GM12875 (cell line): ENCODE measurements around the gene RPL13A.

Source experiments
- H3K4me3 ChIP-seq: one replicate; pipeline ENCODE4 v1.5.1; 2011; ENCODE audit warnings: low read depth, low read length, control low read depth
- TF ChIP-seq, protein P1 (sequence below): IDR thresholded peaks from 2 replicates; pipeline ENCODE4 v1.5.1; 2011; ENCODE audit warnings: low read depth, mild to moderate bottlenecking, control low read depth, inconsistent platforms, low read length, moderate library complexity, borderline replicate concordance; ENCODE audit not compliant: insufficient read depth

The RPL13A gene

DNA sequence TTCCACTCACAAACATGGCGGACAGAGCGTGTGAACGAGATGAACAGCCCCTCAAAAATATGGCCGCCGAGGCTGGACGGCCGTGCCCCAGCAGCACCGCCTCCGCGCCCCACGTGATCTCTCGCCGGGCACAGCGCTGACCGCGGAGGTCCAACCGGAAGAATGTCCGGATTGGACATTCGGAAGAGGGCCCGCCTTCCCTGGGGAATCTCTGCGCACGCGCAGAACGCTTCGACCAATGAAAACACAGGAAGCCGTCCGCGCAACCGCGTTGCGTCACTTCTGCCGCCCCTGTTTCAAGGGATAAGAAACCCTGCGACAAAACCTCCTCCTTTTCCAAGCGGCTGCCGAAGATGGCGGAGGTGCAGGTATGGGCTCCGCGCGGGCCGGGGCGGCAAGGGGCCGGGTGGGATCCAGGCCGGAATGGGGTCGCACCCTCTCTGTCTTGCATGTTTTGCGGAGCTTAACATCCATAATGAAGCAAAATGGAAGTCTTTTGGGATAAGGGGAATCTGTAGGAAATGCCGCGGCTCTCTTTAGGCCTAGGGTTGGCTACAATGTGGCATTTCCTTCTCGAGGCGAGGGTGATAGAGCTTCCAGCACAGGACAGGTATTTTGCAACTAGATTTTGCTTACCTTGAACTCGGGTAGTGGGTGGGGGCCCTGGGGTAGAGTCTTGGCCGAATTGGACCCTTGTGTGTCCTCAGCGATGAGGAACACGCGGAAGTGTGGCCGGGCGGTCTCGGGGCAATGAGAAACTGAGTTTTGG is at the start of gene RPL13A:
Gene RPL13A (plus strand): TSS at position 332 of the 769 bp plus-strand sequence. CDS start 22 bp downstream, at position 354.
- peak within 1 kb of the TSS; percentile 85 for H3K4me3 ChIP-seq
- TF ChIP-seq, protein P1, sequence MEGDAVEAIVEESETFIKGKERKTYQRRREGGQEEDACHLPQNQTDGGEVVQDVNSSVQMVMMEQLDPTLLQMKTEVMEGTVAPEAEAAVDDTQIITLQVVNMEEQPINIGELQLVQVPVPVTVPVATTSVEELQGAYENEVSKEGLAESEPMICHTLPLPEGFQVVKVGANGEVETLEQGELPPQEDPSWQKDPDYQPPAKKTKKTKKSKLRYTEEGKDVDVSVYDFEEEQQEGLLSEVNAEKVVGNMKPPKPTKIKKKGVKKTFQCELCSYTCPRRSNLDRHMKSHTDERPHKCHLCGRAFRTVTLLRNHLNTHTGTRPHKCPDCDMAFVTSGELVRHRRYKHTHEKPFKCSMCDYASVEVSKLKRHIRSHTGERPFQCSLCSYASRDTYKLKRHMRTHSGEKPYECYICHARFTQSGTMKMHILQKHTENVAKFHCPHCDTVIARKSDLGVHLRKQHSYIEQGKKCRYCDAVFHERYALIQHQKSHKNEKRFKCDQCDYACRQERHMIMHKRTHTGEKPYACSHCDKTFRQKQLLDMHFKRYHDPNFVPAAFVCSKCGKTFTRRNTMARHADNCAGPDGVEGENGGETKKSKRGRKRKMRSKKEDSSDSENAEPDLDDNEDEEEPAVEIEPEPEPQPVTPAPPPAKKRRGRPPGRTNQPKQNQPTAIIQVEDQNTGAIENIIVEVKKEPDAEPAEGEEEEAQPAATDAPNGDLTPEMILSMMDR = no peak

DNA sequence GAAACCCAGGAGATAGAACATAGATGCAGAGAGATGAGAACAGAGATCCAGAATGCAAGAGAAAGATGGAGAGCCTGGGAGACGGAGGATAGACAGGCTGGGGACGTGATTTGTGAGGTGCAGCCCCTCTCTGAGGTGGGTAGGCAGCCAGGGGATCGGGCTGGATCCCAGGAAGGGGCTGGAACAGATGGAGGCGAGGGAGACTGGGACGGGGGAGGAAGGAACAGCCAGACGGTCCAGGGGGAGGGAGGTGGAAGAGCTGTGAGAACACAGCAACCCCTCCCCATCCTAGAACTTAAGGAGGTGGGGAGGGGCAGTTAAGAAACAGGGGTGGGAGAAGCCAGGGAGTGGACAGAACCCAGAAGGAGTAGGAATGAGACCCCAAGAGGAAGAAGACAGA is 49.1 kb upstream of the RPL13A start:
- H3K4me3 ChIP-seq = no peak overlapping the region
- TF ChIP-seq, protein P1 = no peak

DNA sequence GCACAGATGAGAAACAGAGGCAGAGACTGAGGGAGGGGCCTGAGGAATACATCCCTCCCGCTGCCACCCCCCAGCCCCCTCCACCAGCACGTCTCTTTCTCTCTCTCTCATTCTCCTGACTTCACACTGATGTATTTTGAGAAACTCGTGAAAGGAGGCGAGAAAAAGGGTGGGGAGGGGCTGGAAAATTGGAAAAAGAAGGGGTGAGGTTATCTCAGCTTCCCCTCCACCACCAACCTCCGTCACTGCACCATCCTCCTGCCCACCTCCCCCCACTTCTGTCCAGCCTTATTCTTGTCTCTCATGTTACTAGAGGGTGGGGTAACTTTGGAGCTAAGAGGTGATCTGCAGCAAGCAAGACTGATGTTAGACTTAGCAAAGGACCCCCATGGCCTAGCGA is 47.6 kb upstream of the RPL13A start:
- H3K4me3 ChIP-seq = no peak overlapping the region
- TF ChIP-seq, protein P1 = no peak

DNA sequence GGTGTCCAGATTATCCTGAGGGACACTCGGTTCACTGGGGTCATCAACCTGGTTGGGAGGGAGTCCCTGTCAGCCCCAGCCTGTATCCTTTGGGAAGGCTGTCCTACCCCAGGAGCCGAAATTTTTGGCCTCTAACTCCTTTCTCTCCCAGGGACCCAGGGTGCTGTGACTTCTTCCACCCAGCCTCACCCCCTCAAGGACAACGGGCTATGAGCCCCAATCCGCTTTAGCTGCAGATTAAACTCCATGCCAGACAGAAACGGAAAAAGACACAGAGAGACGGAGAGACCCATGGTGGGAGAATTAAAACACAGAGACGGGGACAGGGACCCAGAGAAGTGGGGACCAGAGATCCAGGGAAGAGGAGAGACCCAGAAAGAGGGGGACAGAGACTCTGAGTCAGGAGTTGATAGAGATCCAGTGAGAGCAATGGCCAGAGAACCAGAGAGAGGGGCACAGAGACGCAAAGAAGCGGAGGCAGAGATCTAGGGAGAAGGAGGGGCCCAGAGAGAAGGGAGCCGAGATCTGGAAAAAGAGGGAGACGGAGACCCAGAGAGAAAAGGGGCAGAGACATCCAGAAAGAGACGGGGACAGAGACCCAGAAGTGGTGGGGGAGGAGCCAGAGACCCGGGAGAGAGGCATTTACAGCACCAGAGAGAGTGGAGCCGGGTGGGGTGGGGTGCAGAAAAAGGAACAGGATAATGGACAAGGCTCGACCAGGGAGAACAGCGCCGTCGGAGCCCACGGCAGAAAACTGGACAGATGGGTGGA is 46.8 kb upstream of the RPL13A start:
- TF ChIP-seq, protein P1 = no peak
- no peak overlapping the region for H3K4me3 ChIP-seq

DNA sequence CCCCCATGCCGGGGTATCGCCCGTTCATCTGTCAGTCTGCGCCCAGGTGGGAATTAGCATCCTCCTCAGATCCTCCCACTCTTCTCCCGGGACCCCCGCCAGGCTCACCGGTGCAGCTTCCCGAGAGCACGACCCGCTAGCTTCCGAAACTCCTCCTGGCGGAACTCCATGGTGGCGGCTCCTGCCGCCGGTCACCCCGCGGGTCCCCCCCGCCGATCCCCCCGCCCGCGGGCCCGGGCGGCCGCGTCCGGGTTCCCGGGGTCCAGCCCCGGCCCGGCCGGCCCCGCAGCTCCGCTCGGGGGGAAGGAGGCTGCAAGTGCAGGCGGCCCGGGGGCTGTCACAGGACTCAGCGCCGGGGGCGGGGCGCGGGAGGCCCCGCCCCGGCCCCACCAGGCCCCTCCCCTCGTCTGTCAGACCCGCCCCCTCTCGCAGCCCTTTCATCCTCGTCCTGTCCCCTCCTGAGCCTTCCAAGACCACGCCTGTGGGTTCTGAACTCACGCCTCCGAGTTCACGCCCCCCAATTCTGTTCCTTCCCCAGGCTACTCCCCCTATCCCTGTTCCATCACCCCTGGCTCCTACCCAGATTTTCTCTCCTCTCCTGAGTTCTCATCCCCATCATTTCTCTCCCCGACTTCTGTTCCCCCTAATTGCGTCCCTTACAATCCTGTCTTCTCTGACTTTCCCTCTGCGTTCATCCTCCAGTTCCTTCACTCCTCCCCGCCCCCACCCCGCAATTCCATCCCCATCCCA is 46.0 kb upstream of the RPL13A start, which contains the start of gene SLC17A7:
Gene SLC17A7 (minus strand): TSS at position 318 of the 750 bp plus-strand sequence. CDS start 148 bp downstream, at position 170.
- H3K4me3 ChIP-seq = no peak within 1 kb of the TSS
- TF ChIP-seq, protein P1 = no peak

DNA sequence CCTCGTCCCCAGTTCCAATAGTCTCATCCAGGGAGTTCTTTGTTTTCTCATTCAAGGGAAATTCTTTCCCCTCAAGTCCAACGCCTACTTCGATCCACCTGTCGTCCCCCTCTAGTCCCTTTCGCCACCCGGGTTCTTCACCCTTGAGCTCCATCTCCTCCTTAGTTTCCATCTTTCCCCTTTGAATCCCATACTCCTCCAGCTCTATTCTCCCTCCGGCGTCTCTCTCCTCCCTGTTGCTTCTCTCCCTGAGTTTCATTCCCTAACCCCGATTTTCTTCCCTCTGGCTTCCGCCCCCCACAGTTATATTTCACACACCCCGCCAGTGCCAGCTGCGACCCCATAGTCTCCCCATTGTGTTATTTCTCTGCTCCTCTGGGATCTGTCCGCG is 45.5 kb upstream of the RPL13A start:
- TF ChIP-seq, protein P1 = no peak
- H3K4me3 ChIP-seq = no peak overlapping the region
